ENCODE results near the gene TBC1D24.

Gene TBC1D24

DNA sequence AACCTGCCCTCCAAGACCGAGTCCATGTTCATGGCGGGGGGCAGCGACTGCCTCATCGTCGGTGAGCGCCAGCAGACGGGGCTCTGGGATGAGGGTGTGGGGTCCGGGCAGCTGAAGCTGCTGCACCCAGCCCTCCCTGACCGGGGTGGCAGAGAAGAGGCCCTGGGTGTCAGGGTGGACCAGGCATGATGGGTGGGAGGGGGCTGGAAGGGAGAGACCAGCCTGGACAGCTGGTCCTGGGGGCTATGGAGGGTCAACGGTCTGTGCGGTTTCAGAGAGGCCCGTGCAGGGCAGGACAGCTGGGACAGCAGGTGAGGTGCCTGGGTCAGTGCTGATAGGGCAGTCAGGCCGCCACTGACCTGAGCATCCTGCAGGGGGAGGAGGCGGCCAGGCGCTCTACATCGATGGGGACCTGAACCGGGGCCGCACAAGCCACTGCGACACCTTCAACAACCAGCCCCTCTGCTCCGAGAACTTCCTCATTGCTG, 25.5 kb downstream of the TBC1D24 start:
- DNase-seq, result no peak

DNA sequence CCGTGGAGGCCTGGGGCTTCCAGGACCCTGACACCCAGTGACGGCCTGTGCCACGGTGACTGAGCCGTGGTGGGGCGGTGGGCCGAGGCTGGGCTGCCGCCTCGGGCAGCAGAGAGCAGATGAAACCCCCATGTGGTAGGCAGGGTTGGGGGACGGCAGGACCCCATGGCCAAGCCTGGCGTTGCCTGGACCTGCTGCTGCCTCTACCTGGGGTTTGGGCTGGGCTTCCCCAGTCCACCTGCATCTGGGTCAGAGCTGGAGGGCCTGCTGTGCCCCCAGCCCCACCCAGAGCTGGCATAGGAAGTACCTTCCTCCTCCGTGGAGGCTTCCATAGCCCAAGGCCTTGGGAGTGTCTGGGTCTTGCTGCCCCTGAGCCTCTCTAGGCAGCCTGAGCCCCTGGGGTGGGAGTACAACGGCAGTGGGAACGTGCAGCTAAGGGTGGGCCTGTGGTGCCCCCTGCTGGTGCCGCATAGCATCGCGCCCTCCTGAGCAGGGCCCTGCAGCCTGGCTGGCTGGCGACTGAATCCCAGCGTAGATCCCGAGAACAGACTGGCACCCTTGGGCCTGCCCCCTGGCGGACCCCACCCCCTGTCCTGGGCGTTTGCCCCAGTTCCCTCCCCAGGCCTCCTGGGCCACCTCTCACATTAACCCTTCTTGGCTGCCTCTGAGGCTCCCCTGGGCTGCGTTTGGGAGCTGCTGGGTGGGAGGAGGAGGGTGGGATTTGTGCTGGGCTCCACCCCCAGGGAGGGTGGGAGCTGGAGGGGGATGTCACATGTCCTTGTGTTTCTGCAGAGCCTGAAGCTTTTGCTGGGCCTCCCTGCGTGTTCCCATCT, 26.2 kb downstream of the TBC1D24 start:
- peak; percentile 65 for DNase-seq

DNA sequence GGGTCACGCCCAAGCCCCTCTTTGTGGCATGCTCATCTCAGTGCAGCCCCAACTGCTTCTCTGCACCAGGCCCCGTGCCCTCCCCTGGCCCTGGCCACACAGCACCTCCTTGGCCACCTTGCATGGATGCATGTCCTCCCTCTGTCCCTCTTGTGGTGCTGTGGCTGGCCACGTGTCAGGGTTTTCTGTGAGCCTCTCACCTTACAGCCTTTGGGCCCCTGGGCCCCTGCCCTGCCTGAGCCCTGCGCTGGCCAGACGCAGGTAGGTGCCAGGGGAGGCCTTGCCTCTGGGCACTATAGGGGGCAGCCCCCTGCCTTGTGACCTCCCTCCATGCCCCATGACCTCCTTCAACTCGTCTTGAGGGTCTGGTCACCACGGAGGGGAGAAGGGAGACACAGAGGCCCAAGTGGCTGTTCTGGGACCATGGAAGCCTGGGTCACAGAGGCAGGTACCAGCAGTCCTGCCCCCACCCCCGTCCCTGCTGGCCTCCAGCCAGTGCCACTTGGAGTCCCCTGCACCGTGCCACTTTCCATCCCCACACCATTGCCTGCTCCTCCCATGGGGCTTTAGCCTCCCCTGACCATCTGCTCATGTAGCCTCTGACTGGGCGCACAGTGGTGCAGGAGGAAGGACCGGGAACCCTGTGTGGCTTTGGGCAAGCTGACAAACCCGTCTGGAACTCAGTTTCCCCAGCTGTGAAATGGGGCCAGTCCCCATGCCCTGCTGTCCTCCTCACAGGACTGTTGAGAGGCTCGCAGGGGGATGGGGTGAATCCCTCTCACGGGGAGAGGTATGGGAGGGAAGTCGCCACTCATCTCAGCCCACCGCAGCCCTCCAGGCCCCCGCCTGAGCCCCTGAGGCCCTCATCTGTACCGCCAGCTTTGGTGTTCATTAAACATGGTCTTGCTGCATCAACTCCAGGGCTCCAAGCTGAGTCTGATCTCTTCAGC, 27.3 kb downstream of the TBC1D24 start:
- DNase-seq, result no peak

DNA sequence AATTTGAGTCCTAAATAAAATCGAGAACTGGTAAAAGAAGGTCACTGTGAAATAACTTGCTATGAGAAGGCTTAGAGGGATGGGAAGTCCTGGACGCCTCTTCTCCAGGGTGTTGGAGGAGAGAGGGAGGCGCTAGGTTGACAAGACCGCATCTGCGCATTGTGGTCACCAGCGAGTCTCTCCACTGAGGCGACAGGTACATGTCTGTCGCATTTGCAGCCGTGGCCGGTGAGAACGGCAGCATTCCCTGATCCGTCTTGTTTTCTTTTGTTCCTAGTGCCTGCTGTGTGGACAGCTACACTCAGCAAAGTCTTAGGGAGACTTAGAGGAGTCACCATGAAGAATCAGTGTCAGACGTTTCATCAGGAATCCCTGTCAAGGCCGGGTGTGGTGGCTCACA, 30.8 kb downstream of the TBC1D24 start:
- no peak for DNase-seq

DNA sequence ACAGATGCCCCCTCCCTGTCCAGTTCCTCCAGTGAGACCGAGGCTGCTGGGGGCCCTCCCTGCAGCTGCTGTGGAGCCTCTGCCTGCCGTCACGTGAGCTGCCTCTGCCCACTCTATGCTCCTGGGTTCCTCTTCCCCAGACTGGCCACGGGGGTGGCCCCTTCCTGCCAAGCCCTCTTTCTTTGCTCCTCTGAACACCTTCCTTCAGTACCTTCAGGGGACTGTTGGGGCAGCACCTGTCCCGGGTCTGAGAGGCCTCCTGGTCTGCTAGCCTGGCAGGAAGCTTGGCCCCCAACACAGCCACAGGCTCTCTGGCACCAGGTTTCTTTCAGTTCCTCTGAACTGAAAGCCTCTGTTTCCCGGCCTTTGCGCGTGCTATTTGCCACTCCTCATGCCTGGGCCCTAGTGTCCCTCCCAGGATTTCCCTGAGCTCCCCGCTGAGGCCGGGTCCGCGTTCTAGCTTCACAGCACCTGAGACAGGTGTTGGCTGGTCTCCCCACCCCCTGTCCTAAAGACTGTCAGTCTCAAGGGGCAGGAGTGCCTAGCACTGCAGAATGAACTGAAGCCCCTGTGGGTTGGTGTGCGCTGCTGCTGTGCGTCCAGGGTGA, 32.2 kb downstream of the TBC1D24 start:
- no peak for DNase-seq

DNA sequence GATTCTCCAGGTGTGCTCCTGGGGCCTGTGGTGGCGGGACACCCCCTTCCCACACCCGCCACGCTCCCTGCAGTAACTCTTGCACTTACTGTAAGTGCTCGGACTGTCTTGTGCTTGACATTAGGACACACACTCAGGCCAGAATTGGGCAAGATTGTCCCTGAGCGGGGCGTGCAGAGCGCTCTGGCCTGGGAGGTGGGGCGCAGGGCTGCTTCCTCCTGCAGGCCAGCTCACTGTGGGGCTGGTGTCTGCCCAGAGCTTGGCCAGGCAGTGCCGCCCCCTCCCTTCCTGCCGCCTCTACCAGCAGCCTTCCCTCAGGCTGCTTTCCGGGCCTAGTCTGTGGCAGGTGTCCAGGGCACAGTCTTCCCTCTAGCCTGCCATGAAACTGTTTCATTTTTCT, 32.7 kb downstream of the TBC1D24 start:
- DNase-seq, result no peak

DNA sequence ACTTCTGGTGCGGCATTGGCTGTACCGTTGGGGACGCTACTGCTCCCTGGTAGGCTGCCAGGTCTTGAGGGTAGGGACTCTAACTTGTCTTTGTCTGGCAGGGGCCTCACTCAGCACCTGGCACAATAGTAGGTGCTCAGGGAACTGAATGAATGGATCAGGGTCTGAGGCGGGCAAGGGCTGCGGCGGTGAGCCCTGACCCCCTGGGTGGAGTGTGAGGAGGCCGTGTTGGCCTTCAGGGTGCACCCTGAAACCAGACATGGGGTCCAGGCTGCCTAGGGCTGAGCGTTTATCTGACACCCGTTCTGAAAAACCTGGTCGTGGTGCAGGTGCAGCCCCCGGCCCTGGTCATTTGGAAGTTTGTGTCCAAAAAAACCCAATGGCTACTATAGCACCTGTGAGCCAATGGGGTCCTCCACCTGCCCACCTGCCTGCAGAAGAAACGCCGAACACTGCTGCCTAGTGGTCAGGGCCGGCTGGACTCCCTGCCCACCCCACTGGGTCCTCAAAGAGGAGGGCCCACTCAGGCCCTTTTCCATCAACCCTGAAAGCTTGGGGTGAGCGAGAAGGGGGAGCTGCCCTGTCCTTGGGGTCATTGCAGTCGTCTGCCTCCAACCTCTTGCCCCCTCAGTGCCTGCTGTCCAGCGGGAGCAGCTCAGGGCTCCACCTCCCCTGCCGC, 33.9 kb downstream of the TBC1D24 start:
- no peak for DNase-seq

DNA sequence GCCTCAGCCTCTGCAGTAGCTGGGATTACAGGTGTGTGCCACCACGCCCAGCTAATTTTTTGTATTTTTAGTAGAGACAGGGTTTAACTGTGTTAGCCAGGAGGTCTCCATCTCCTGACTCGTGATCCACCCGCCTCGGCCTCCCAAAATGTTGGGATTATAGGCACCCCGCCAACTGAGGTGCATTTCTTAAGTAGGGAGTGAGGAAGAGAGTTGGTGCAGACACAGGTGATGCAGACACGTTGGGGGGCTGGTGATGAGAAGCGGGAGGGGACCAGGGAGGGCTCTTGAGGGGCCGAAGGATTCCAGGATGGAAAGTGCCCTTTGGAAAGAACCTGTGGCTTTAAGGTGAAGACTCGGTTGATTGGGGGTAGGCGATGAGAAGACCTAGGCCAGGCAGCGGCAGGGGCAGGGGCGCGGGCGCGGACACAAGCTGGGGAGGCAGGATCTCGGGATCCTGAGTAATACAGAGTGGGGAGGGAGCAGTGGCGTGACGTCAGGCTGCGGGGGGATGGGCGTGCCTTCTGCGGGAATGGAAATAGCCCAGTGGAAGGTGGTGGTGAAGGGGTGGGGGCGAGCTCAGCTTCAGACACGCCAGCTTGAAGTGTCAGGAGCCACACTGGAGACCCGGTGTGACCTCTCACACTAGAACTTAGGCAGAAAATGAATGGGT, 36.3 kb downstream of the TBC1D24 start:
- DNase-seq, result peak; percentile 49

DNA sequence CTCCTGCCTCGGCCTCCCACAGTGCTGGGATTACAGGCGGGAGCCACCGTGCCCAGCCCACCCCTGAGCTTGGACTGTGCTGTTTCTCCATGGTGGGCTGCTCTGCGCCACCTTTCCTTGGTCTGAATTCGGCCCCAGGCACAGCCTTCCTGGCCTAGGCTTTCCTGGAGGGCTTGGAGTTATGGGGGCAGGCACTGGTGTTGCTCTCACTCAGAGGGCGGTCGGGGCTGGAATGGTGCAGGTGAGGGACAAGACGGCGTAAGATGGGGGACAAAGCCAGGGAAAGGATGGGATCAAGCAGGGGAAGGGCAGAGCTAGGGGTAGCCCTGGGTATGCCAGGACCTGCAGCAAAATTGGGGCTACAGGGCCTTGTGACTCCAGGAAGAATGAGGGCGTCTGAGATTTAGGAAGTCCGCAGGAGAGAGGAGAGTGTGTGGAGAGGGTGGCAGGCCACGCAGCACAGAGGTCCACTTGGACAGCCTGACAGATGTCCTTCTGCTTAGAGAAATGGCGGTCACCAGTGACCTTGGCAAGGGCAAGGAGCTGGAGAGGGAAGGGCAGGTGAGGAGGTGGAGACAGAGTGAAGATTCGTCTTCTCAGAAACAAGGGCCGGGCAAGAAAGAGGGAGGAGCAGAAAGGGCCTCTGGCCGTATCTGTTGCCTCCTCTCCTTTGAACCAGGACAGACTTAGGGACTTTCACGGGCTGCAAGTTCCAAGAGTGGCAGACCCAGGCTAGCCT, 37.2 kb downstream of the TBC1D24 start:
- no peak for DNase-seq

DNA sequence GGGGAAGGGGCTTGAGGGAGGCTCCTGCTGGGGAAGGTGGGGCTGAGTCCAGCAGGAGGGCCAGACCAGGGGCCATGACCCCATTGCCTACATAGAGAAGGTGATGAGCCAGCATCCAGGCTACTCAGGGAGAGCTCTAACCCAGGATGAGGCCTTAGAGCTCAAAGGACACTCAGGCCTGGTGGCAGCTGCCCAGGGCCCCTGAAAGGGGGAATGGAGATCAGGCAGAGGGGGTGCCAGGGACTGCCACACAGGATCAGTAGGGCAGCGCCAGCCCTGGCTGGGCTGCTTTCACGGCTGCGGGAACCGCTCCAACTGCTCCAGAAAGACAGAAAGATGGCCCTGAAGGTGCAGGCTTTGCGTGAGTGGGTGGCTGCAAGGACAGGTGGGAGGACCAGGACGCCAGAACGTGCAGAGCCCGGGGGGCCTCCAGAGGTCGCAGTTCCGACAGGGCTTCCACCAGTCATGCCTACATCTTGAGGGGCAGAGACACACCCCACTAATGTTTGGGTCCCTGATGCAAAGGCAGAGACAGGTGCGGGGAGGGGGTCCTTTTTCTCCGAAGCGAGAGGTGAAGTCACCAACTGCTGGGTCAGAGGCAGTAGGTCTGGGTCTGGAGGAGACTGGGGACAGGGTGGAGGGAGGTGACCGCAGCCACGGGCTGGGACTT, 37.9 kb downstream of the TBC1D24 start:
- DNase-seq, result no peak

DNA sequence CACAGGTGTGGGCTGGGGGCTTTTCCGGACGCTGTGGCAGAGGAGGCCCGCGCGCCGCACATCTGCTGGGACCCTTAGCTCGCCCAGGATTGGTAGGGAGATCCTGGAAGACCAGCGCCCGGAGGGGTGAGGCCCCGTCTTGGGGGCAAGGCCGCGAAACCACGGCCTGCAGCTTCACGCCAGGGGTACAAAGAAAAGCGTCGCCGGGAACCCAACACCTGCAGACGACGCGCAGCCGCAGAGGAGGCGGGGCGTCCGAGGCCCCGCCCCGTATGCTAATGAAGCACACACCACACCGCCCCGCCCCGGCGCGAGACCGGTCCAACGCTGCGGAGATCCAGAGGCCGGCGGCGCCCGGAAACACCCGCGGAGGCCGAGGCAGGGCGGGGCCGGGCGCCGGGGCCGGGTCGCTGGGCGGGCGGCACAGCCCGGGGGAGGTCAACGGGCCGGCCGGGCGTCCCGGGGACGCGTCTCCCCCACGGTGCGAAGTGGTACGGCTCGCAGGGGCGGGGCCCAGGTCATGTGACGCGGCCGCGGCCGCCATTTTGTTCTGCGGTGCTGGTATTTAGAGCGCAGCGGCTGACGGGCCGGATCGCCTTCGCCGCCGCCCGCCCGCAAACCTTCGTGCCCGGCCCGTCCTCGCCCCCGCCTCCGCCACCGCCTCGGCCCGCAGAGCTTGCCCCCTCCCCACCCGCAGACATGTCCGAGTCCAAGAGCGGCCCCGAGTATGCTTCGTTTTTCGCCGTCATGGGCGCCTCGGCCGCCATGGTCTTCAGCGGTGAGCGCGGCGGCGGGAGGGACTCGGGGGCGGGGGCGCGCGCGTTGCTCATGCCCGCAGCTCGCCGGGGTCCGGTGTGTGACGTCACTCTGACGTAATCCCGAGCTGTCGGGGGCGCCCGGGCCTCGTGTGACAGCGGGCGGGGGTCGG, 38.7 kb downstream of the TBC1D24 start, which contains the start of gene ATP6V0C:
Gene ATP6V0C (plus strand): TSS at position 548 of the 928 bp plus-strand sequence. CDS start 152 bp downstream, at position 700.
- peak; percentile 83 for DNase-seq

DNA sequence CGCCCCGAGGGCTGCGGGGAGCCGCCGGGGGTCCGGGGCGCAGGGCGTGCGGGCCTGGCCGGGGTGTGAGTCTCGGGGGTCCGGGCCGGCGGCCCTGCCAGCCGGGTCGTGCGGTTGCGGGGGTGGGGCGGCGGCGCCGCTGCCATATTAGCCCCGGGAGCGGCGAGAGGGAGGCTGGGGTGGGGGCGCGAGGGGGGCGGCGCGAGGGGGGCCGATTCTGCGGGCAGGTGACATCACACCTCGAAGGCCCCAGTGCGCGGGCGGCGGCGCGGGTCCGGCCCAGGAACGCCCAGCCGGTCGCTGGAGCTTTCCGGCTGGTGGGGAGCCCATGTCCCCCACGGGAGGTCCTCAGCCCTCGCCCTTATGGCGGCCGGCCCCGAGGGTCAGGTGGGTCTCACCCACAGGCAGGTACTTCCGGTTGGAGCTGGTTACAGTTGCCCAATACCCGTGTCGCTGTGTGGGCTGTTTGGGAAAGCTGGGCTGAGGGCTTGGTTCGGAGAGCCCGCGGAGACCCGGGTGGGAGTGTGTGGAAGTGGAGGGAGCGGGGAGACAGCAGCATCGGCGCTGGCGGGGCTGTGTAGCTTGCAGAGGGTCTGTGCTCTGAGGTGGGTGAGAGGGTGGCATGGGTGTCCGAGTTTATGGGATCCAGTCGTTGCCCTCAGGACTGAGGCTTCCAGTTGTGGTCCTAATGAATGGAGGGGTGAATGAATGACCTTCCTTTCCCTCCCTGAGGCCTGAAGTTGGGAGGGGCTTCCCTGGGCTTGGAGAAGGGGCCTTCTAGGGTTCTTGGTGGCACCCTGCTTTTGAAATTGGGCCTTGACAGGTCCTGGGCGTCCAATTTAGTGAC, 39.6 kb downstream of the TBC1D24 start:
- DNase-seq, result no peak

DNA sequence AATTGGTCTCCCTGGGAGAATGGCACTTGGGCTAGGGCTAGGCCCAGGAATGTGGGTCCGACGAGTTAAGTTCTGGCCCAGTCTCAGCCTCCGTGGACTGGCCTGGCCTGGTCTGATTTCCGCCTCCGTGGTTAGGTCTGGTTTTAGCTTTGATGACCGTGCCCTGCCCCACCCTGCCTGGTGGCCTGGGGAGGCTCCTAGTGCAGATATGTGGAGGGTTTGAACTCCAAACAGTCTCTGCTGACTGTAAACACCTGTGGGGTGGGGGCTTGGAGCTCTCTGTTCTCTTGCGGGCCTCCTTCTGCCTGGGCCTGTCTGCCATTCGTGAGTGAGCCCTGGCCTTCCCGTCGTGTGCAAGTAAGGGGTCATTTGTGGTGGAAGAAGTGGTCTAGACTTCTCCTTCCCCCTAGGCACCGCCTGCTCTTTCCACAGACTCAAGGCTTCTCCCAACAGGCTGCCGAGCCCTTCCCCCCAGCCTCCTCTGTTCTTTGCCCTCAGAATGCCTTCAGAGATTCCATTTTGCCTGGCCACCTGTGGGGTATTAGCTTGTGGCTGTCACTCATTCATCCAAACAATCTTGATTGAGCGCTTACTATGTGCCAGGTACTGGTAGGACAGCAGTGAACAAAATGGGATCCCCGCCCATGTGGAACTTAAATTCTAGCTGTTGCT, 40.4 kb downstream of the TBC1D24 start:
- DNase-seq, result no peak

DNA sequence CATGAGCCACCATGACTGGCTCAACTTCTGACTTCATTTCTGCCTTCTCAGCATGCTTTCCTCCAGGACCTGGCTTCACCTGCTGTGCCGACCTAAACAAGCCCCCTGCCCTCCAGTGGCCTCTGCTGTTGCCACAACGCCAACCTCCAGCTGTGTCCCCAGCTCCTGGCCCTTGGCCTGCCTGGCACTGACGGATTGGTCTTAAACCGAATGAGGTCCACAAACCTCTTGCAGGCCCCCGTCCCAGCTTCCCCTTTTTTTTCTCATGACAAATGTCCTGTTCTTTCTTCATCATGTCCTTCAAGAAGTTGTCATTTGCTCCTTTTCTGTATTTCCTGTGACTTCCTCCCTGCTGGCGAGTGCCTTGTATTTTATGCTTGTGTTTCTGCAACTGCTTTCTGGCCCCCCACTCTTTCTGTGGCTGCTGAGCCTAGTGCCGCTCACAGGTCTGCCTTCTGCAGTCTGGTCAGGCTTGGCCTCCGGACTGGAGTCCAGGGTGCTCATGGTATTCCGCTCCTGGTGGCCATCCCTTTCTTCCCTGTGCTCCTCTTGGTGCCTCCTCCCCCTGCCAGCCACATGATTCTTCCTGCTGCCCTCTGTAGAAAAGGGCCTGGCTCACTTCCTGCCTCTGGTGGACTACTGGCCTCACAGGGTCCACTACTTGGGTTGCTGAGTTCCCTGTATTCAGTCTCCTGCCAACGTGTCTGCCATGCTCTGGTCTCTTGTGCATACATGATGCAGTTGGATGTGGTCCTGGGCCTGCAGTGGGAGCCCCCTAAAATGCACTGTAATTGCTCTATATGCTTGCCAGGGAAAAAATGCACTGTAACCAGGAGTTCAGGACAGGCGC, 41.7 kb downstream of the TBC1D24 start:
- DNase-seq, result no peak

DNA sequence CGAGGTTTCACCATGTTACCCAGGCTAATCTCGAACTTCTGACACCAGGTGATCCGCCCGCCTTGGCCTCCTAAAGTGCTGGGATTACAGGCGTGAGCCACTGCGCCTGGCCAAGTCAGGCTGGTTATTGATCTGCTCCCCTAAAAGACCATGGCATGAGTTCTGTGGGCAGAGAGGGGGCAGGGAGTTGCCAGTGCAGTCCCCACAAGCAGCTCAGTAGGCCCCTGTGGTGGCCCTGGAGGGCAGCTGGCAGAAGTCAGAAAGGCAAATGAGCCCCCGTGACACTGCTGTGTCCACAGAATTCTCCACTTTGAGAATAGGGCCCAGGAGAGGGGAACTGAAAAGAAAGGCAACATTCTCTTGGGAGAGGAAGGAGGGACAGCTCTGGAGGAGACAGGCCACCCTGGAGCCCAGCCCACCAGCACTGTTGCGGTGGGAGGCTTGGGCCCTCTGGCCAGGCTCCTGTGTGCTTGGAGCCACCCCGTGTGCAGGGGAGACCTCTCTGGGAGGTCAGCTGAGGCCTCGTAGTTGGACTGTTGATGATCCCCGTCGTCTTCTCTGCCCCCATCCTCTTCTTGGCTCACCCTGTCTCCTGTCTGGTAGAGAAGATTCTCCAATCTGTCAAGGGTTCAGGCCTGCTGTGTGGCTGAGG, 43.2 kb downstream of the TBC1D24 start:
- no peak for DNase-seq
